Limb (tissue), 2 donors: ENCODE measurements around the gene ADSS2.

ENCODE experiments used
- DNase-seq, 2 donors: peaks; one replicate each; pipeline ENCODE4 v3.0.0-alpha.2; 2016; ENCODE audit errors: extremely low spot score in 2 of 2

The ADSS2 gene

GRCh38 chr1:244445320-244446181, 6.2 kb downstream of the ADSS2 start:
- DNase-seq, result no peak

GRCh38 chr1:244444854-244445253, 6.9 kb downstream of the ADSS2 start:
- no peak for DNase-seq

- DNase-seq, result no peak
These were observed 8.9 kb downstream of the ADSS2 start for GRCh38 chr1:244442850-244443249.

GRCh38 chr1:244439391-244440032, 12.2 kb downstream of the ADSS2 start:
- no peak for DNase-seq

- DNase-seq, result no peak
These were observed 14.6 kb downstream of the ADSS2 start for GRCh38 chr1:244437086-244437468.

- no peak for DNase-seq
These were observed 15.2 kb downstream of the ADSS2 start for GRCh38 chr1:244436336-244437085.

- DNase-seq, result no peak
These were observed 16.0 kb downstream of the ADSS2 start for GRCh38 chr1:244435562-244436205.

- no peak for DNase-seq
These were observed 20.5 kb downstream of the ADSS2 start for GRCh38 chr1:244431166-244431565.

- no peak for DNase-seq
These were observed 21.9 kb downstream of the ADSS2 start for GRCh38 chr1:244429818-244430217.

GRCh38 chr1:244427647-244428046, 24.1 kb downstream of the ADSS2 start:
- no peak for DNase-seq

GRCh38 chr1:244424649-244425334, 26.9 kb downstream of the ADSS2 start:
- no peak for DNase-seq

GRCh38 chr1:244422174-244422573, 29.5 kb downstream of the ADSS2 start:
- no peak for DNase-seq

GRCh38 chr1:244419024-244419423, 32.7 kb downstream of the ADSS2 start:
- no peak for DNase-seq

- DNase-seq, result no peak
These were observed 37.2 kb downstream of the ADSS2 start for GRCh38 chr1:244414543-244414942.

GRCh38 chr1:244413736-244414135, 38.0 kb downstream of the ADSS2 start:
- DNase-seq, result no peak

- DNase-seq, result no peak
These were observed 39.5 kb downstream of the ADSS2 start for GRCh38 chr1:244412176-244412575.

- DNase-seq, result no peak
These were observed 42.0 kb downstream of the ADSS2 start for GRCh38 chr1:244409701-244410100.

GRCh38 chr1:244406337-244406736, 45.4 kb downstream of the ADSS2 start:
- DNase-seq, result no peak

GRCh38 chr1:244405856-244406255, 45.9 kb downstream of the ADSS2 start:
- no peak for DNase-seq

- no peak for DNase-seq
These were observed 48.3 kb downstream of the ADSS2 start for GRCh38 chr1:244403431-244403830.

- DNase-seq, result no peak
These were observed 50.7 kb downstream of the ADSS2 start for GRCh38 chr1:244400974-244401373.
